NCI-H1417 treated with DMSO at 0.1 percent for 48 hours (cell line): ENCODE measurements around the gene MRPS15.
"Not testable (repeated sequence)": the region's sequence is repeated elsewhere in the genome, so short reads cannot be mapped to it uniquely, and the experiment has no call there.

Experiments
- DNase-seq: peaks from one replicate; lab custom pipeline; 2025; lab: John Stamatoyannopoulos, UW

Gene MRPS15

DNA sequence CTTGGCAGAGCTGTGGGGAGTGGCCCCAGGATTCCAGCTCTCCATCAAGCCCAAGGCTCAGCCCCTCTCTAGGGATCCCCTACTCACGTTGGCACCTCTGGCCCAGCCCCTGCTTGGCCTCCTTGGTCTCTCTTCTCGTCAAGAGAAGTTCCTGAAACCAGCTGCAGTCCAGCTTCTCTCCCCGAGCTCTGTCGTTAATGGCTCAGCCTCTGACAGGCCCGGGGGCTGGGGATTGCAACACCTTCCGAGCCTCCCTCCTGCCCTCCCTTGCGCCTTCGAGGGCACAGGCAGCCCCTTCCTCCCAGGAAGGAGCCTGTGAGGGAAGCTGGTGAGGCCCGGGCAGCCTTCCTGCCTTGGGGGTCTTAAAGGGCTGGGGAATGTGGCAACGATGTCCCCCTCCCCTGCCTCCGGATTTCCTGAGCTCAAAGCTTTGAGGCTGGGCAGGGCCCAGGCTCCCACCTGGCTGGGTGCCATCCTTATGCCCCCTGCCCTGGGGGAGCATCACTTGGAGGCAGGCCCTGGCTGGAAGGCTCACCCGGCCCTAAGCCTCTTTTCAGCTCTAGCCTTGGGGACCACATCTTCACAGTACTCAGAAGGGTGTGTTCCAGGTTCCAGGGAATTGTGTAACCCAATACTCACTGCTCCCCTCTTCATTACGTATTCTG lies 18.7 kb upstream of the MRPS15 start, which contains the start of gene CSF3R:
Gene CSF3R (minus strand): TSS at position 190 of the 665 bp plus-strand sequence. CDS start 3,417 bp downstream, outside the sequence.
- no peak for DNase-seq

DNA sequence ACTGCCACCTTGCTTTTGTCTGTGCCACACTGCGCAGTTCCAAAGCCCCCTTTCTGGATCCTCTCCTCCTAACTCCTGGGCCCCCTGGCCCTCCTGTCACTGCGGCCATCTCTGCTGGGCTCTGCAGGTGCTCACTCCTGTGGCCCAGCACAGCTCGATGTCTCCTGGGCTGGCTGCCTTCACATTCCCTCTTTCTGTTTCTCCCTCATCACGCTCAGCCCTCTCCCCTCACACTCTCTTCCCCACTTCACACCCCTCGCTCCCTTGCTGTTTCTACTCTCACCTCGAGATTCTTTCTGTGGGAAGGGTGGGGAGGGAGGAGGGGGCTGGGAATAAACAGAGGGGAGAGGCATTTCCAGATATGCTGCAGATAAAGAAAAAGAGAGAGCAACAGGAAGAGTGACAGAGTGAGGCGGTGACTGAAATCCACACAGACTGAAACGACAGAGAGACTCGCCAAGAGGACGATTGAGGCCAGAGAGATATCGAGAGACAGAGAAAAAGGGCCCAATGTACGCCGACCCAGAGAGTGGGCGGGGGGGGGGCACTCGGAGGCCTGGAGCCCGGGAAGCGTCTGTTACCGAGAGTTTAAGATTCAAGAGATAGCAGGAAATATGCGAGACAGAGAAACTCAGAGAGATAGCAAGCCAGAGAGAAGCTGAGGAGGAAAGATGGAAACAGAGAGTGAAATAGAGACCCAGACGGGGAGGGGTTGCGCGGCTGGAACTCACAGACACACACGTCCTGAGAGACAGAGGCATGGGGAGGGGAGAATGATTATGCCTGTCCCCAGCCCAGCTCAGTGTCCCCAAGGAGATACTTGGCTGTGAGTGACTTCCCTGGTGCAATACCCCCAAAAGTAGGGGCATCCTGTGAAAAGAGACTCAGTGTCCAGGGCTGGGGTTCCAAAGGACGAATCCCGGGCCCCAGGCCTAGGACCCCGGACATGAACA lies 17.9 kb upstream of the MRPS15 start:
- no peak for DNase-seq

DNA sequence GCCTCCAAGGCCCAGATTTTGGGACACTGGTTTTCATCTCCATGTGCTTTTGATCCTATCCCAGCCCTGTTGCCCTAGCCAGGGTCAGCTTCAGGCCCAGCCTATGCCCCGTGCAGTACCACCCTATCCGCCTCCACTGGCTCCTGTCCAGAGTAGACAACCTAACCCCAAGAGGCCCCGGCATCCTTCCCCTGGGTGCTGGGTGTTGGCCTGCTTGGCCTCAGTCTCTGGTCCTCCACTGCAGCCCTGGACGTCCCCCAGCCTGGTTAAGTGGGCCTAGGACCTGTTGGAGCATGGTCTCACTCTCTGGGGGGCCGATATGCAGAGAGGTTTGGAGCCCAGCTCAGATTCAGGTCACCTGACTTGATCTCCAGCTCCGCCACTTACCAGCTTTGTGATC lies 16.9 kb upstream of the MRPS15 start:
- DNase-seq, result no peak

DNA sequence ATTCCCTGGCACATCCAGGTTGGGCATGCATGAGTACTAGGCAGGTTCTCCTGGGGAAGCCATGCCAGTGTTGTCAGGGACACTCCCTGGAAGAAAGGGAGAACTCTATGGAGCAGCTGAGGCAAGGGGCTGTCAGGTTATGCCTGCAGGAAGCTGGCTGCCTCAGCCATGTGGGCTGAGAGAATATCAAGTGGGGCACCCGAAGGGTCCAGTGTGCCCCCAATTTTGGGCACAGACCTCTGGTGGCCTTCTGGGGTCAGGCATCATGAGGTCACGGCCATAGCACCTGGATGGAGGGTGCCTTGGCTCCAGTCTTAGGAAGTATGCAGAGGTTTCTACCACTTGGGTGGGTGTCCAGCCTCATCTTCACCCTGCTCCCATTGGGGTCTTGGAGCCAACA lies 16.0 kb upstream of the MRPS15 start:
- DNase-seq, result no peak

DNA sequence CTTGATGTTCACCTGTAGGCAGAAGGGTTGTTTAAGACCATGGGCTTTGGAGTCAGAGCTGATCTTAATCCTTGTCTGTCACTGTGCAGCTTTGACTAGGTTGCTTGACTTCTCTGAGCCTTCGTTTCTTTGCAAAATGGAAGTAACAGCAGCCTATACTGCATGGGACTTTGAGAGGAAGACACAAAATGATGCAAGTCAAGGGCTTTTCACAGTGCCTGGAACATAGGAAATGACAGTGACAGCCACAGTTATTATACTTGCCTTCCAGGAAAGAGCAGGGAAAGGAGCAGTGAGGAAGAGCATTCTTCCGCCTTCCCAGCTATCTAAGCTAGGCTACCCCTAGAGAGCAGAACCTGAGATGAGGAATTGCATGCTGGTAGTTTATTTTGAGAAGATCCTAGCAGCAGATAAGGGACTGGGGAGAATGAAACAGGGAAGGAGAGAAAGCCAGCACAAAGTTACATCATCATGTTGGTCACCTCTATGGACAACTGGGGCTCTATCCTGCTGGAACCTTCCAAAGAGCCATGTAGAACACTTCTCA lies 15.4 kb upstream of the MRPS15 start:
- no peak for DNase-seq

DNA sequence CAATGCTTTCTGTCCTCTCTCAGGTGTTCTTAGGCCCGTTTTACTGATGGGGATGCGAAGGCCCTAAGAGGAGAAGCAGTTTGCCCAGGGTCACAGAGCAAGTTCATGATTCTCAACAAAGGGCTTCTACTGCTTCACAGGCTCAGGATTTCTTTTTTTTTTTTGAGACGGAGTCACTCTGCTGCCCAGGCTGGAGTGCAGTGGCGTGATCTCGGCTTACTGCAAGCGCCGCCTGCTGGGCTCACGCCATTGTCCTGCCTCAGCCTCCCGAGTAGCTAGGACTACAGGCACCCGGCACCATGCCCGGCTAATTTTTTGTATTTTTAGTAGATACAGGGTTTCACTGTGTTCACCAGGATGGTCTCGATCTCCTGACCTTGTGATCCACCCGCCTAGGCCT lies 13.4 kb upstream of the MRPS15 start:
- DNase-seq, result not testable (repeated sequence)

DNA sequence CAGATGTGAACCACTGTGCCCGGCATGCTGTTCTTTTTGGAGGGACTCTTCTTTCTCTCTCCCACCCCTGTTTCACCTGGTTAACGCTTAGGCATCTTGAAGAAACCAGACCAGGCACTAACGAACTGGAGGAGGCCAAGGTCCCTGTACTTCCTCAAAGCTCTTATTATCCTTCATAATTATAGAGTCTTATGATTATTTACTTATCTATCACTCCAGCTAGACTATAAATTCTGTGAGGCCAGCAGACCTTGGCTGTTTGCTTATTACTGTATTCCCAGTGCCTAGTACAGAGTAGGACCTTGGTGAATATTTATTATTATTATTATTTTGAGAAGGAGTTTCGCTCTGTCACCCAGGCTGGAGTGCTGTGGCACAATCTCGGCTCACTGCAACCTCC lies 12.8 kb upstream of the MRPS15 start:
- no peak for DNase-seq

DNA sequence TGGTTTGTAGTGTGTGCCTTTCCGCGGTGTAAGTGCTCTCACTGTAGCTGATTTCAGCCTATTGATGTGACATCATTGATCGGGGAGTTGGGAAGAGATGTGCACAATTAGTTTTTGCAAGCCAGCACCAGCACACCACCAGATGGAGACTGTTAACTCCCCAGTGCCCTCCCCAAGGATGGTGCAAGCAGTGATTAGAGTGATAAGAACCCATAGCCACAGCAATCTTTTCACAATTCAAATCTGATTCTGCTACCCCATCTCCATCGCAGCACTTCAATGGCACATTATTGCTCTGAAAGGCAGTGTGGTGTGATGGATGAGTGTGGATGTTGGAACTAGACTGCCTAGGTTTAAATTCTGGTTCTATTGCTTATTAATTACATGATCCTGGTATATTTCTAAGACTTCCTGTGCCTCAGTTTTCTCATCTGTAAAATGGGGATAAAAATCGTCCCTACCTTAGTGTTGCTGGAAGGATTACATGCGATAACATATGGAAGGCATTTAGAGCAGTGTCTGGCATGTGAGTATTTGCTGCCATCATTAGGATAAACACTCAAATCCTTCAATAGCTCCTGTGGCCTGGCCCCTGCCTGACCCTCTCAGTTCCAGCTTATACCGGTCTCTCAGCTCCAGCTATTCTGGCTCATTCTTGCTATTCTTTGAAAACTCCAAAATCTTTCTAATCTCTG lies 11.9 kb upstream of the MRPS15 start:
- DNase-seq, result no peak

DNA sequence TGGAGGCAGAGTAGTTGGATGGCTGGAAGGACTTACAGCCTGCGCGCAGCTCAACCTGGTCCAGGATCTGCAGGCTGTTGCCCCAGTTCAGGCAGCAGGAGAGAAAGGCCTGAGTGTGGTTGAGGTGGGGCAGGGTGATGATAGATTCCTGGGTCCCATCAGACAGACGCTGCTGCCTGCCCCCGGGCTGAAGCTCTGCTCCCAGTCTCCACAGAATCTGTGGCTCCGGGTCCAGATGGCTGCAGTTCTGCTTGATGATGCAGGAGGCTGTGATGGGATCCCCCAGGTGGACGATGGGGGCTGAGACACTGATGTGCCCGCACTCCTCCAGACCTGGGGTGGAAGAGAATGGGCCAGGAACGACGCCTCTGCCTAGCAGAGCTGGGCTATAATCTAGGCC lies 11.2 kb upstream of the MRPS15 start:
- DNase-seq, result no peak

DNA sequence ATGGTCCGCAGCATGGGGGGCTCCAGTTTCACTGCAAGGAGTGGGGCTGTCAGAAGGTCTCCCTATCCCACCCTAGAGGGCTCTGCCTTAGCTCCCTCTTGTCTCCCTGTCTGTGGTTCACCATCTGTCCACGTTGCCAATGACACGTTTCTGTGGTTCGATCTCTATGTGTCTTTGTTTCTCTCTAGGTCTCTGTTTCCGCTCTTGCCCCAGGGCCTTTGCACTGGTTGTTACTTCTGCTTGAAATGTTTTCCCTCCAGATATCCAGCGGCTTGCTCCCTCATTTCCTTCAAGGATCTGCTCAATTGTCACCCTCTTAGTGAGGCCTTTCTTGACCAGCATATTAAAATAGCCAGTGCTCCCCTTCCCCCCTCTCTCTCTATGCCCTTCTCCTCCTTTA lies 8.5 kb upstream of the MRPS15 start:
- DNase-seq, result no peak

DNA sequence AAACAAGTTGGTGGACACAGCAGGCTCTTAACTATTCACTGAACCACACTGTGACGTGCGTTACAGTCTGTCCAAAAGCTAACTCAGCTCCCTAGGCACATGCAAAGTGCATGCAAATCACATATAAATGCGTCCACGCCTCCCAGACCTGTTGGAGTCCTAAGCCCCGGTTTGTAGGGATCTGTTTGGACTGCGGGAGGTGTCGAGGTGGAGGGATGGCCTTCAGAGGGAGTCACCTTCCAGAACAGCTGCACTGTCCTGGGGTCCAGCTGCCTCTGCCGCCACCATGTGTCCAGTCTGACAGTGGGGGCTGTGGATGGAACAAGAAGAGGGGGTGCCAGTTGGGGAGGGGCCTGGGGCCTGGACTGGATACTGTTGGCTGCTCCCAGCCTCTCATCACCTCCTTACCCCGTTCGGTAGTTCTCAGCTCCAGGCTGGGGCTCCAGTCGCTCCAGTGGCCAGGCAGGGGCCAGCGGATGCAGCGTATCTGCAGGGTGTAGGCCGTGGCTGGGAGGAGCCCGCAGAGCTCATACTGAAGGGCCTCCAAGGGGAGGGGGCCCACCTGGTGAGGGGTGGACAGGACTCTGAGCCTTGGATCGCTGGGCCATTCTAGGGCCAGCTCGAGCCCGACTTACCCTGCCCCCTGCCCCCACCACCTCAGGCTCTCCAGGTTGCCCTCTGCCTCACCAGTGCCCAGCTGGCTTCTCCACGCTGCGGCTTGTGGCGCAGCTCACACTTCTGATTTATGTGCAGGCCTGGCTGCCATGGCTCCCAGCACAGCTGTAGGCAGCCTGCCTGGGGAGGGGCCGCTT lies 7.9 kb upstream of the MRPS15 start:
- DNase-seq, result no peak

DNA sequence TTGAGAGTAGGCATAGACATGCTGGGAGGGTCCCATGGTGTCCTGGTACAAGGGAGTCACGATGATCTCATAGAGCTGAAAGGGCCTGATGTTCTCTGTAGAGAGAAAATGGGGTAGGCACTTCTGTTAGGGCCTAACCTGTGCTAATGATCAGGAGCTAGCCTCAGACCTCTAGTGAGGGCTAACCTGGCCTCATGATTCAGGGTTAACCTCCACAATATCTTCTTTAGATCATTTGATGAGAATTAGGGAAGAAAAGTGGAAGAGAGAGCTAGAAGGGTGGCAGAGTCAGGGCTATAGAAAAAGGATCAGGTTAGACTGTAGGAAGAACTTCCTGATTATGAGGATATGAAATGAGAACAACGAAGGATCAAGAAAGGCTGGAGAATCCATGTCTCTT lies 5.0 kb upstream of the MRPS15 start:
- DNase-seq, result no peak

DNA sequence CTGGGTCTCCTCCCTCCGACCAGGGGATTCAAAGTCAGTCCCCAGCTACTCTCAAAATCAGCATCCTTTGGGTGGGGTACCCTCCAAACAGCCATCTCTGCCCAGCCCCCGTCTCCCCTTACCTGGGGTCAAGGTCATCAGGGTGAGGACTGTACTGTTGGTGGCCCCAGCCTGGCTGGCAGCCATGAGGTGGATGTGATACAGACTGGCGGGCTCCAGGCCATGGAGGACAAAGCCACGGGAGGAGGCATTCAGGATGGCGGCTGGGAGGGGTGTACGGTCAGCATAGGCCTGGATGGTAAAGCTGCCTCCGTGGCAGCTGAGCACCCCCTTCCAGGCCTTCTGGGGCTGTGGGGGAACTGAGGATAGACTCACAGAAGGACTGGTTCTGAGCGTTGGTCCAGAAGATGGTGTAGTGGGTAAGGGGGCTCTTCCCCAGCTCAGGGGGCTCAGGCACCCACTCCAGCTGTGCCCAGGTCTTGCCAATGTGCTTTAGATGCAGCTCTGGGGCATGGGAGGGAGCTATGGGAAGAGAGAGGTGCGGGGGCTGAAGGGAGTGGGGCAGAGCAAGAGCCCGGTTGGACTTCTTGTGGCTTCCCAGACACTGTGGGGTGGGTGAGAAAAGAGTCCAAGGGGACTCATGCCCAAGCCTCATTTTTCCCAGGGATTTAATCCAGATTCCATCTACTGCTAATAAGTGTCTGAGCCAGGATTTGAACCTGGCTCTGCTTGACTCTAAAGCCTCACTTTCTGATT lies 3.7 kb upstream of the MRPS15 start:
- no peak for DNase-seq

DNA sequence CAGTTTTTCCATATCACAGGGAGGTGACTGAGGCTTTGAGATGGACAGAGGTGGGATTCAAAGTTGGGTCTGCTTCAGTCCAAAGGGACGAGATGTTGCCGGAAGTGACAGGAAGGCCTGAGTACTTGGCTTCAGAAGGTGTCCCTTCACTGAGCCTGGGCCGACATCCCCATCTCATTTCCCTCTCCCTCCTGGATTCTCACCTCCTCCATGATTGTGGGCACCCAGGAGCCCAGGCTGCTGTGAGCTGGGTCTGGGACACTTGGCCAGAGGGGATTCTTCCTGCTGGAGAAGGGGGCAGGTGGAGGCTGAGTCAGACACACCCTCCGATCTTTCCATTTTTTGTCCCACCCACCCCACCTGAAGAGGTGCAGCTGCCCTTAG lies 2.8 kb upstream of the MRPS15 start:
- DNase-seq, result no peak

DNA sequence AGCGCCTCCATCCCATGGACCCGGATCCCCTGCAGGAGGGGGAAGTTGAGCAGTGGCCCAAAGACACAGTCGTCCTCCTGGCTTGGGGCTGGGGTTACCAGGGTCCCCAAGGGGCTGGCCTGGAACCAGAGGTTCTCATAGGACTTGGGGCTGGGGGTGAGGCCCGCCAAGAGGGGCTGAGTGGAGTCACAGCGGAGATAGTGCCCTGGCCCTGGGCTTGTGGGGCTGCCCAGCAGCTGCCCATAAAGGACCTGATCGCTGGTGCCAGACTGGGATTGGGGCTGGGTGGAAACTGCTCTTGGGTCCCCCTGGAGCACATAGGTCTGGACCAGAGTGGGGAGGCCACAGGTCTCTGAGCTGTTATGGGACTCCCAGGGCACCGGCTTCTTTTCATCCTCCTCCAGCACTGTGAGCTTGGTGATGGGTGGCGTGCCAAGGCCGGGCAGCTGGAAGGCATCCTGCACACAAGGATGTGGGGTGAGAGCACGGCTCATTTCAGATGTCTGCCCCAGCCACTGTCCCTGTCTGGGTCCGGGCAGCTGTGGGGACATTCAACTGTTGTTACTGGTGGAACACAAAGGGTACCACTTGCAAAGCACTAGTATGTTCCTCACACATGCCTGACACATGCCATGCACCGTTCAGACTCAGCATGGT lies 2.3 kb upstream of the MRPS15 start:
- no peak for DNase-seq

DNA sequence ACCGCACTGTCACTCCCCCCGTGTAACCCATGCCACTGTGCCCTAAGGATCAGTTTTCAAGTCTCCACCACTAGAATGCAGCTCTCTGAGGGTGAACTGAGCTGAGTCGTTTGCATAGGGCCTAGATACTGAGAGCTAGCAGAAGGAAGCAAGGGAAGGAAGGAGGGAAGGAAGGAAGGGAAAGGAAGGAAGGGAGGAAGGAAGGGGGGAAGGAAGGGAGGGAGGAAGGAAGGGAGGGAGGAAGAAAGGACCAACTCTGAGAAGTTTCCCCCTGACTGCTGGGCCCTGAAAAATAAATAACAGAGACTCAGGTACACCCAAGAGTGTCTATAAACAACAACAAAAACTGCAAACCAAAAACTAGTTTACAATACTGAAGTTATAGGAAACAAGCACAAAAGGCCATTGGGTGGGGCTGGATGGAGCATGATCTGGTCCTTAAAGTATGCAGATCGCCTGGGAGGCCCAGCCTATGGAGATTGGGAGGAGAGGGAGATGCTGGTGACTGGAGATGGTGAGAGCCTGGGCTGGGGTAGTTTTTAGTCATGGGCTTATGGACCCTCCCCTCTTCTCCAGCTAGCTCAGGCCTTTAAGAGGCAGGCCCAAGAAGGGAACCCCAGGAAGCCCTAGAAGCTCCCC lies 1.7 kb upstream of the MRPS15 start:
- no peak for DNase-seq

DNA sequence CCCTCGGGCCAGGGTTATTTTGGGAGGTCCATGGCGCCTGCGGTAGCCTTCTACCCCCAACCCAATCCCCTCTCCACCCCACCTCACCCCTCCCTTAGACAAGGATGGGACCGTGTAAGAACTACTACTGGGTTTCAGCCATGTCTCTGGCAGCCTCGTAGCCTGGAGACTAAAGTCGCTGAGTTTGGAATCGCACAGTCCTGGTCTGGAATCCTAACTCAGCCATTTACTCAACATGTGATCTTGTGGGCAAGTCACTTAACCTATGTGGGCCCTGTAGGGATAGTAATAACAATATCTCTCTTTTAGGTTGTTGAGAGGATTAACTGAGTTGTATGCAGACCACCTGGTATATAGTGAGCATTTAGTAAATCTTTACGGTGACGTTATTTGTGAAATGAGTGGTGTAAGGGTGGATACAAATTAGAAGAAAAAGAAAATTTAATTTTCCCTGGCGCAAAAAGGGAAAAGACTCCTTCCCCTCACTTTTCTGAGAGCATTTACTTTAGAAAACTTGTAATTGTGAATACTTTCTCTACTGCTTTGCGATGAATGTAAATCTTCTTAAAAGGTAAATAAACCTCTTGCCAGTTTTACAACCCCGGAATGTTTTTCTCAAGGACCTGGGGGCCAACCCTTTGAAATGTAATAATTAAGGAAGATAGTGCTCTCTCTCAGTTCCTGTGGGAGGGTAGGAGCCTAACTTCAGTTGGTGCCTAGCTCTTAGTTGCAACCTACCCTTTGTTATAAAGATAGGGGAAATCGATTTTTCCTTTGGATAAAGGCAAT lies 615 bp upstream of the MRPS15 start:
- no peak for DNase-seq

DNA sequence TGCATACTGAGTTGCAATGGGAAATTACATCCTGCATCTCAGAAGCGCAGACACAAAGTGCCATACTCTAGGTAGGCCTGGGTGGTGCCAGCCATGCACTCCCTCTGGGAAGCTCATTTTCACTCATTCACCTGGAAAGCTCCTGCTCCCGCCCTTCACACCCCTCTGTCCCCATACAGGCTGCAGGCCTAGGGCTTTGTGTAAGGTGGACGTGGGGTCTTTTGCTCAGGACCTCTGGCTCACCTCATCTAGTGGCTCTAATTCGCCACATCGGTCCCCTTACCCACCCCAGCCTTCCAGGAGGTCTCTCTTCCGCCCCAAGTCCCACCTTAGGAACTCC lies 751 bp downstream of the MRPS15 start:
- no peak for DNase-seq

DNA sequence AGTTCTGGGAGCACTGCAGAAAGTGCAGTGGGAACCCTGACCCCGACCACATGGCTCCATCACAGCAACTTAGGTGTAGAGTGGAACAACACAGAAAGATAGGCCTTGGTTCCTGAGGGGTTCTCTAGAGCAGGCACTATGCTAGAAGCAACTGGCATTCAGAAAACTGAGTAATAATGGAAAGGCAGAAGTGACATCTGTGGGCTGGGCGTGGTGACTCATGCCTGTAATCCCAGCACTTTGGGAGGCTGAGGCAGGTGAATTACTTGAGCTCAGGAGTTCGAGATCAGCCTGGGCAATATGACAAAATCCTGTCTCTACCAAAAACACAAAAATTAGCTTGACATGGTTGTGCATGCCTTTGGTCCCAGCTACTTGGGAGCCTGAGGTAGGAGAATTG lies 5.3 kb downstream of the MRPS15 start:
- DNase-seq, result no peak
